NCI-H146 (cell line): ENCODE measurements around the gene BLNK.

Experiments used
- DNase-seq: peaks from one replicate; lab custom pipeline; 2025; lab: John Stamatoyannopoulos, UW

BLNK gene

DNA sequence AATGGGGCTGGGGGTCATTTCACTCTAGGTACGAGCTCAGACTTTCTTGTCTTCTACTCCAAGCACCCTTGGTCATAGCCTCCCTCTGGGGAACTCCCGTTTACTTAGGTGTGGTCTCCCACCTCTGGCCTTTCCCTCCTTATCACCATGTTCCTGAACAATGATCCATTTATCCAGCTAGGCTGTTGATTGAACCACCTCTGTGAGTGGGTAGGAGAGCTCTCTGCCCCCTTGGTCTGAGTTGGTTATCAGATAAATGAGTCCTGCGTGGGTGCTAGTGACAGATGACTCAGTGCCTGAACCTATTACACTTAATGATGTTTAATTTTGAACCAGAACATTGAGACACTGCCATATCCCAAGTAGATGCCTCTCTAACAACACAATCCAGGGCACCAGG lies 9.4 kb downstream of the BLNK start:
- DNase-seq, result no peak

DNA sequence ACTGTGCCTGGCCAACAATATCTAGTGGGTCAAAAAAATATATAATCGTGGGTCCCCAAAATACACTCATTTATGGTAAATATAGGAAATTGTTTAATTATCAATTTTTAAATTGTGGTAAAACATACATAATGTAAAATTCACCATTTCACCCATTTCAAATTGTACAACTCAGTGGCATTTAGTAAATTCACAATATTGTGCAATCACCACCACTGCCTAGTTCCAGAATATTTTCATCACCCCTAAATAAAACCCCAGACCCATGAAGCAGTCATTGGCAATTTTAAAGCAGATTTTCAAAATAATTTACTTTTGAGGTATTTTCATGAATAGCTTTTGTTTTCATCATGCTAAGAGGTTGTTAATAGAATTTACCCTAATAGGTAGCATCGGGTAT lies 10.2 kb downstream of the BLNK start:
- no peak for DNase-seq

DNA sequence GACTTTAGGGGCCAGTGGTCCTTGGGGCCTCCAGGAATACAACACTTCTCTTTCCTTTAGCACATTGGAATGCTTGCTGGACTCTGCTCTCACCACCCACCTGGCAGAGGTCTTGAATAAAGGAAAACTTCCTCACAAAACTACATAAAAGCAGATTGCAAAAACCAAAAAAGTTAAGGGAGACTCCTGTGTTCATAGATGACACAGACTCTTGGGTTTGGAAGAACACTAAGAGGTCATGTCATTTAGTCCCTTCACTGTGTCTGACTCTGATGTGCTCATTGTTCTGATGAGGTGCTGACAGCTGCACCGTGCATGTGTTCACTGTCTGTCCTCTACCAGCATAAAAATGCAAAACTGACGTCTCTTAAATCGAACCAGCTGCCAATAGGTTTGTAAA lies 11.4 kb downstream of the BLNK start:
- no peak for DNase-seq

DNA sequence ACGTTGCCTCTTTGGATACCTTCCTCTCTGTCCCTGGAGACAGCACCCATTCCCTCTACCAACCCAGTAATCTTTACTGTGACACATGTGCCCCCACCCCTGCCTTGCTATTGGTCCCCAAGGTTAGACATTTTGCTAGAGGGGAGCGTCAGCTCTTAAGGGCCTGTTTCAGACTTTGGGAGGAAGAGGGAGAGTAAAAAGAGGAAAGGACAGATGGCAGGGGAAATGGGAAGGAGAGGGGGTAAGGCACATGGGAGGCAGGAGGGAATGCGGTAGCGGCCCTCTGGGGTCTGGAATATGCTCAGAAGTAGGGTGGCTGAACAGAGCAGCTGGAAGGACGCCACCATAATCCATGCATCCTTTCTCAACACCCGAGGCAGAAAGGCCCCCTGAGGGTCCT lies 12.2 kb downstream of the BLNK start:
- no peak for DNase-seq

DNA sequence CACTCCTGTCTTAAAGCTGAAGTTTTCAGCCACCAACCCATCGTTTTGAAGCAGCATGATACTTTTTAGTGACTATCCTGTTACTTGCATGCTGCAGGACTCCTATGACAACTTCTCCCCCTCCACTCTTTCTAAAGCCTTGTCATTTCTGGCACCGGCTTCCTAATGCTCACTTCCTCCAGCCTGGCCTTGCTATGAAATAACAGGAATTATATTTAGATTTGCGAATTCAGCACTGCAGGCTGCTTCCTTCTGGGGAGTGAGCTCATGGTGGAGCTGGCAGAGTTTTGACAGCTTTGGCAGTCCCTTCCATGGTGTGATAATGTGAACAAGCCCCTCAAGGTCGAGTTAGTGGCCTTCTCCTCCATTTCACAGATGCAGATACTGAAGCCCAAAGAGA lies 13.4 kb downstream of the BLNK start:
- DNase-seq, result no peak

DNA sequence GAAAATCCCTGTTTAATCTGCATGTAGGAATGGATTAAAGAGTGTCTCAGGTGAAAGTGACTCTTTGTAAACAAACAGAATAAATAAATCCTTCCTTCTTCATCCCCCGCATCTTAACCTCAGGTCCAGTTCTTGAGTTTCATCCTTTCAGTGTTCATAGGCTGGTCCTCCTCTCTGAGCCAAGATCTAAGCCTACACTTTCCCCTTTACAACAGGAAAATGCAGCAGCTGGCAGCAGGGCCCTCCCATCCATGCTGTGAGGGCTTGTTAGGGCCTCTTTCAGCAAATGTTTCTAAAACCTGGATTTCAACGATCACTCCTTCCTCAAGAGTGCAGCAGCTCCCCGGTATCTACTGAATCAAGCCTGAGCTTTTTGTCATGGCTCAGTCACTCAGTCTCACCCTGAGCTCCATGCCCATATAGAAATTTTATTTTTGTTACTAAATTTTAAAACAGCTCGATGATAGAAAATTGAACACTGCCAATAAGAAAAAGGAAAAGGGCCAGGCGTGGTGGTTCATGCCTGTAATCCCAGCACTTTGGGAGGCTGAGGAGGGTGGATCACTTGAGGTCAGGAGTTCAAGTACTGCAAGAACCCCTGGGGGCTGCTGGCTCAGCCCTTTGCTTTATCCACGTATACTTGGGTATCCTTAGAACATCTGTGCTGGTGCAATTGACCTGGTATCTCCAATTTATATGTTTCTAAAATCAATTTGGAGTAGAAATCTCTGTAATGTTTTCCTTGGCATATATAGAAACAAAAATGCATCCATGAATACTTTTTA lies 15.6 kb downstream of the BLNK start:
- DNase-seq, result no peak

DNA sequence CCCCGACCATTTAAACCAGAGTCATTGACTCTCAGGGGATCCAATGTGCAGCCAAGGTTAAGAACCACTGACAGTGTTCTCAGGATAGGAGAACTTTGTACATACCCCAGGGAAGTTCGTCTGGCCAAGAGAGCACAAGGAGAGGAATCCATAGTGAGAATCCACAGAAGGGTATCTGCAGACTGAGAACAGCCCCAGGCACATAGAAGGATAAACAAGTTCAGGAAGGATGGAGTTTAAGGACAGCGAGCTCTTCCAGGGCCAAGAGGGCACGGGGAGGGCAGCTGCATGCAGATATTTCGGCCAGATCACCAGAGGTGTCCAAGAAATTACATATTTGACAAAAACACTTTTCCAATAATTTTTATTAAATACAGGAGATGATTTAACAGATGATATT lies 16.4 kb downstream of the BLNK start:
- no peak for DNase-seq

DNA sequence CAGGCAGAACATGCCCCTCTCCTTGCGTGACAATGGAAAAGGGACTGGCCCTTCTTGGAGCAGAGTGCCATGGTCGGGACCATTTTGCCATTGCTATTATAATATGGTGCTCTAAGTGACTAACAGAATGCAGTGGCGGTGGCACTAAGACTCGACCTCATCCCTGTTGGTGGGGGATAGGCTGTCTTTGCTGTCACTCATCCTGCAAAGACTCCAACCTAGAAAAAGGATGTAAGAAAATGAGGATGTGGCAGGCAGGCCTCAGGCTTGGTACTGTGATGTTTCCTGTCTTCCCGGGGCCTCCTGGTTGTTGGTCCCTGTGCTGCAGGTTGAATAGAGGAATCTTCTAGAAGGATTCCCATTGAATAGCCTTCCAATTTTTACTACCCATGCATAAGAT lies 18.6 kb downstream of the BLNK start:
- no peak for DNase-seq

DNA sequence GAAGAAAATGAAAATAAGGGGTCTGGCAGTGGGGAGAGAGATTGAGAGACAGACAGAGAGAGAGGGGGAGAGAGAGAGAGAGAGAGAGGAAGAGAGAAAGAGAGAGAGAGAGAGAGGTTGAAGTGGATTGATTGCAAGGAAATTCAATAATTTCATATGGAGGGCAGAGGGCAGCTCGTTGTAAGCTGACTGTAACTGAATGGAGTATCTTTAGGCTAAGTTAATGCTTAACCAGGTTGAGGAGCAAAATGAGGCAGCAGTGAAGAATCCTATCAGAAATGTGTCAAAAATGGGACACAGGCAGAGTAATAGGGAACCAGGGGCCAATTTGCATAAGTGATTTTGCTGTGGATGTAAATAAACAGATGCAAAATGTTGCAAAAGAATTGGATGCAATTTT lies 21.0 kb downstream of the BLNK start:
- DNase-seq, result no peak

DNA sequence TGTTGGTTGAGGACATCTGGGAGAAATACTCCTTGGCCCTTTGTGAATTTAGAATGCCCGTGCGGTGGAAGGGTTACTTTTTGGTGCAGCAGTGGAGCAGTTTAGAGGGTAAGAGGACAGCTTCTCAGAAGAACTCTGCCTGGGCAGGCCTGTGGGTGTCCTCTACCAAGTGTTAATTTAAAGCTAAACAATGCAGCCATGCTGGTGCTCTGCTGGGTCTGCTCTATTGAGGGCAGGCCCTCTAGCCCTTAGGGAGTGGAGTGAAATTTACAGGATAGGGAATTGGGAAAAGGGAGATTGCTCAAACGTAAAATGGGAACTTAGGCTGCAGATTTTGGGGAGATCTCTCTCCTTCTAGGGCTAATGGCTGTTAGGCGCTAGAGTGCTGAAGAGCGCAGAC lies 22.1 kb downstream of the BLNK start:
- DNase-seq, result no peak

DNA sequence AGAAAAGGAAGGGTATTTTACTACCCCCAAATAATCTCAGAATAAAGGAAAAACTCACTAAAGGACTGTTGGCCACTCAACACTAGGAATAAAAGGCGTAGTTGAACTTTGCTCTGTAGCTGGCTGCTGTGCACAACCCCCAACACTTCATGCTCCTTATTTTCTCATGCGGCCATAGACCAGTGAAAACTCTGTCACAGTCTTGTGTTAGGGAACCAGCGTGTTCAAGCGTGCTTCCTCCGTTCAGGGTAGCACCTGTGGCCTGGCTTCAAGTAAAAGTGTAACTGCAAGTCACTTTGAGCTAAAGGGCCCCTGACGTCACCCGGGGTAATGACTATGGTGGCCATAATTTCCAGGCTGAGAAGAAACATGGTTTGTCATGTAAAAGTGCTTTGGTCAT lies 27.0 kb downstream of the BLNK start:
- DNase-seq, result no peak

DNA sequence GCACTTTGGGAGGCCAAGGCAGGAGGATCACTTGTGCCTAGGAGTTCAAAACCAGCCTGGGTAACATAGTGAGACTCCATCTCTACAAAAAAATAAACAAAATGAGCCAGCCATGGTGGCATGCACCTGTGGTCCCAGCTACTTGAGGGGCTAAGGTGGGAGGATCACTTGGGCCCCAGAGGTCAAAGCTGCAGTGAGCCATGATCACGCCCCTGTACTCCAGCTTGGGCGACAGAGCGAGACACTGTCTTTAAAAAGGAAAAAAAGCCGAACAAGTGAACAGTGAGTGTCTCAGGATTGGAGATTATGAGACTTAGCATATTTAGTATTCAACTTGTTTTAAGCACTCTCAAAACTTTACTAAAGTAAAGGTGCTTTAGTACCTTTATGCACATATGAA lies 28.1 kb downstream of the BLNK start:
- DNase-seq, result no peak

DNA sequence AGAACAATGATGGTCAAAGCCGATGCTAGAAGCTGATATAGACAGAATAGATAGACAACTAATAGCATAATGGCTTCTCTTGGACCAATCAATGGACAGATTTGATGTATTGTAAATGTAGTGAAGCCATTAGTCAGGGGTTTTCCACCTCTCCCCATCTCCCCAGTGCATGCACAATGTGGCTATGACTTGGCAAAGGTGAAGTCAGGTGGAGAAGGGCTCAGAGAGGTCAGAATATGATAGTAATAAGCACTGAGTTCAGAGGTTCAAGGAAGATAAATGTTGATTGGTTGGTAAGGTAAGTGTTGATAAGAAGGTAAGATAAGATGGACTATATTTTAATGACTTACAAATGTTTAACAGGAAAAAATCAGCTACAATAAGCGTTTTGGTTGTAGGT lies 28.5 kb downstream of the BLNK start:
- DNase-seq, result no peak

DNA sequence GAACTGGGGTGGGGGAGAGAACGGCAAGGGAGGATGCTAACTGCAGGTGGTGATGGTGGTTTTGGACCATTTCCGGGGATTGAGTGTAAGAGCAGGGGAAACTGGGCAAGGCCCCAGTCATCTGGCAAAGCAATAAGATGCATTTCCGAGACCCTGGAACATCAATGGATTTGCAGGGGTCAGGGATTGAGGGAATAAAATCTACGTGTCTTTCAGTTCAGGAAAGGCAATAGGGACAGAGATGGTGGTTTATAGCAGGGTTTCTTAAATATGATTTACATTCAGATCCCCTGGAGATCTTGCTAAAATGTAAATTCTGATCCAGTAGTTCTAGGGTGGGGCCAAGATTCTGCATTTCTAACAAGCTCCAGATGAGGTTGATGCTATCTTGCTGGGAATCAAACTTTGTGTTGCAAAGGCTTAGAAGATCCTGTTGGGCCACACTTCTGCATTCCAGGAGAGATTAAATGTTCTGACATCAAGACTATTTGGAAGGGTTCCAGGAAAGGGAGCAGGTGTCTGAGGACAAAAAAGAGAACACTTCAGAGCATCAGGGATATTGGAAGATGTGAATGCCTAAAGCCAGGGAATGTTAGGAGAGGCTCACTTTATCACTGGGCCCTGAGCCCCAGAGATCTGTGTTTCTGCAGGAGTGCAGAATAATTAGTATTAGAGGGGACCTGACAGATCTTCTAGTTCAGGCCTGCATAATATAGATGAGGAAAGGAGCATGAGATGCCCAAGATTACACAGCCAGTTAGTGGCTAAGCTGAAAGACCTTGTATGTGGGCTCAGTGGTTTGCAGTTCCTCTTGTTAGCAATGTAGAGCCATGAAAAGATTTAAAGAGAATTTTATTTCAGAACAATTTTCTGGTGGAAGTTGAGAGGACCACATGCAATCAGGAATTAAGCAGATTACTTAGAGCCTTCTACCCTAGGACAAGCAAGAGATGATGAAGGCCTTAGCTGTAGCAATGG lies 32.4 kb downstream of the BLNK start:
- no peak for DNase-seq

DNA sequence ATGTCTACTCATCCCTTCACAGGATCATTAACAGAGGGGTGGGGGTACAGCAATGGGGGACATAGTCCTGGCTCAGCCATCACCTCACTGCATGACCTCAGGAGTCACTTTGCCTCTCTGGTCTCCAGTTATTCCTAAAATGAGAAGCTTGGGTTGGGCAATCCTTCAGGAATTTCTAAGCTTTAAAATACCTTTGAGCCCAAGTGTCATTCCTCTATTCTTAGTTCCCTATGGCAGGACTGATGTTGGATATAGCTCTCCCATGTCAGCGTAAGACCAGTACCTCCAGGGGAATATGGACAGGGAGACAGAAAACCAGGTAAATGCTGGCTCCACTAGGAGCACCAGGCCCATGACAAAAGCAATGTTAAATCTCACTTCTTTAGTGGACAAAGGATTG lies 34.5 kb downstream of the BLNK start:
- no peak for DNase-seq

DNA sequence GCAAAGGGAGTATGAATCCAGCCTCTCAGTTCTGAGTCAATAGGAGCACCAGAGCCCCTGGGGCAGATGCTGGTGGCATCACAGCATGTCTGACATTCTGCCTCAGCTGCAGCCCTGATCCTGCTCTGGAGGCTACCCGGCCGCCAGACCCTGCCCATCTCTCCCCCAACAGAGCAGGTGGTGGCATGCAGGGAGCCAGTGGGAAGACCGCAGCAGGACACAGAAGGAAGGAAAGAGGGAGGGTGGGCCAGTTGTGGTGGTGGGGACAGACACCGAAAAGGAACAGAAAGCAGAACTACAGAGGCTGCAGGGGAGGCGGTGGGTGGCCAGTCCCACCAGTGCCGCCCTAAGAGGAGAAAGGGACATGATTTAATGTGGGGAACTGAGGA lies 35.3 kb downstream of the BLNK start:
- DNase-seq, result no peak

DNA sequence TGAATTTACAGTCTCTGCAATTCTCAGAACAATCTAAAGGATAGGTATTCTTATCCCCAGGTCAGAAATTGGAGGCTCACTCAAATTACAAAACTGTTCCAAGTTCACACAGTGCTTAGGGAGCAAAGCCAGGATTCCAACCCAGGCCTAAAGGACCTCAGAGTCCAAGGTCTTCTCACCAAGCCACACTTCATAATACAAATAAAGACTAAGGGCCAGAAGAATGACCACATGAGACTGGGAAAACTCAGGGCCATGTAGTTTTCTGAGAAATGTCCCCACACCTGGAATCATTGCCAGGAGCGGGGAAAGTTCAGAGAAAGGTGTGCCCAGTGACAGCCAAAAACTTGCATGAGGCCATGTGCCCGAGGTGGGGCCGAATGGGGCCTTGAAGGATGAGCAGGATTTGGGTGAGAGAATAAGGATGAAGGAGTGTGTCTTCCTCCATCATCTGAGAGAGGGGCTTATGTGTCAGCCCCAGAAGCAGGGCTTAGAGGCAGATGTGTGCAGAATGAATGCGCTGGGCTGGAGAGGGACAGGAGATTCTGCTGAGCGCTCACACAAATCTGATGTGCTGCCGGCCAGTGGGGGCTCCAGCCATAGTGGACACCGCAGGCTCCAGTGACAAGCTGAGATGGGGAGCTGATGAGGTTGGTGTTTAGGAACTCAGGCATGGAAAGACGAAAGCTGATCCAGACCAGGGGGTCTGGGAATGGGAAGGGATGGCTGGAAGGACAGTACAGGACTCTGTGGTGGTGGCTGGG lies 35.9 kb downstream of the BLNK start:
- no peak for DNase-seq

DNA sequence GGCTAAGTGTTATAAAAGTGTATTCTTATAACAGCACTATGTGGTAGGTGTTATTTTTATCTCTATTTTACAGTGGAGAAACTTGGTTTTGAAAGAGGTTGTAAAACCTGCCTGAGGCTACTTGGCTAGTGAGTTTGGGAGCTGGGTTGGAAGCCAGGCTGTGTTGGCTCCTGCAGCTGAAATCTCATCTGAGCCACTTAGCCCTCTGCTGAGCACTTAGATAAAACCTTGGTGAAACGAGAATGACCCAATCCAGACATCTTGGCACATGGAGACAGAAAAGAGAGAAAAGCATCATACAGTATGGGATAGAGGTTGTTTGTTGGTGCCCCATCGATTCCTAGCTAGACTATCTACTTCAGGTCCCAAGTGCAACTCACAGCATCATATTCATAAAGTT lies 37.4 kb downstream of the BLNK start:
- DNase-seq, result no peak

DNA sequence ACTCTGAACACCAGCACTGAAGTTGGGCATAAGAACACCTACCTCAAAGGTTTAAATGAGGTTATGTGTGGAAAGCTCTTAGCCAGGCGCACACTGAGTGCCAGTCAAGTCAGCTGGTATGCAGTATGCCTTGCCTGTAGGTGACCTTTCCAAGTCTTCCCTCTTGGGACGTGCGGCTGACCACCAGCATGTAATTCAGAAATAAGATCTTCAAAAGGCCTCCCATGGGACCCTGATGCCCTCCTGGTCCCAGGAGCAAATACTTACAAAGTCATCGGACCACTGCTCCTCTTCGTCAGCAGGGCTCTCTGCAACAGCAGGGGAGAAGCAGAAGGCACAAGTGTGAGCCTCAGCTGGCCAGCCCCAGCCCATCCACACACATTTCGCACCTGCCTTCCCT lies 40.8 kb downstream of the BLNK start:
- no peak for DNase-seq

DNA sequence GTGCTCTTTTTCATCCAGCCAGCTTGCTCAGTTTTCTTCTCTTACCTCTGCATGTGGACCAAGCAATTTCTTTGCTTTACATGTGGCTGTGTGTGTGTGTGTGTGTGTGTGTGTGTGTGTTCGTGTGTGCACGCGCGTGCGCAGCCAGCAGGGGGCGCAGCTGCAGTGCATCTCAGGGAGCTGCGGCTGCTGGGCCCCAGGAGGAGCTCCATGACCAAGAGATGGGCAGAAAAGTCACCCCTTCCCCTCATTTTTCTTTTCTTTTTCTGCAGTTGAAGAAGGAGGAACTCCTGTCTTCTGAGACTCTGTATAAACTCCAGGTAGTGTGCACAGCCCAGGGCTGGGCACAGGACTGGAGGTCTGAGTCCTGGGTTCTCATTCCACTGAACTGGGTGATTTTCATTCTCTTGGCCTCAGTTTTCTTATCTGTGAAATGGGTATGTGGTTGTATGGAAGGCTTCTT lies 41.8 kb downstream of the BLNK start:
- DNase-seq, result peak; percentile 23

DNA sequence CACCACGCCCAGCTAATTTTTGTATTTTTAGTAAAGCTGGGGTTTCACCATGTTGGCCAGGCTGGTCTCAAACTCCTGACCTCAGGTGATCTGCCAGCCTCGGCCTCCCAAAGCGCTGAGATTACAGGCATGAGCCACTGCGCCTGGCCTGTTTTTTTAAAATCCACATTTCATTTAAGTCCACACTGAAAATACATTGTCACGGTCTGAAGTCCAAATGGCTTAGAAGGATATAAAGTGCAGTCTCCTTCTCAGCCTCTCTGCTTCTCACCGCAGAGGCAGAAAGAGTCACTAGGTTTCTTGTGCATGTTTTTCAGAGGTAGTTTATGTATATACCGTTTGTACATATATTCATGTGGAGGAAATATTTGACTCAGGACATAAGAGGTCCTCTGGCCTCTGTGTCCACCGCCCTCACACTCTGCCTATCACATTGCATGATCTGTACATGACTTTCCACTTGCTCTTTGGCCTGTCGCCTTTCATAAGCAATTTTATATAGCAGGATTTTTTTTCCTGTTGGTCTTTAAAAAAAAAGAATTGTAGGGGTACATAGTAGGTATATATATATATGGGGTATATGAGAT lies 42.9 kb downstream of the BLNK start:
- DNase-seq, result no peak

DNA sequence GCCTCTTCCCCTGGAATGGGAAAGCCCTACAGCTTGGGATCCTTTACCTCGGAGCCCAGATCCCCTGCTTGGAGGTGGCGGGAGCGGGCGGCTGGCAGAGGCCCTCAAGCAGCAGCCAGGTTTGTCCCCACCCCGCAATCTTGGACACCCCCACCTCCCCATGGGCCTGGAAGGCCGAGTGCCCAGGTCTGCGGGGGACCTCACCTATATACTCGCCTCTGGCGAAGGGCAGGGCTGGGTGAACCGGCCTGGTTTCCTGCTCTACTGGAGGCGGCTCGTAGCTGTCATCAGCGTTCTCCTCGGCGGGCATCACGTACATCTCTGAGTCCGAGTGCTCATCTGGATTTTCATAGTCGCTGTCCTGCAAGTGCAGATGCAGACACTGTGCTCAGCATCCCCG lies 44.2 kb downstream of the BLNK start:
- no peak for DNase-seq
